ENCODE results near the gene RGS10. TPM values are rescaled to one million over a fixed set of nuclear protein-coding genes. Genes with fewer than 3 reads are reported as not detected.
A peak's percentile ranks its signal among the peaks of the same experiment; 100 is the strongest.
"Not testable (repeated sequence)": the region's sequence is repeated elsewhere in the genome, so short reads cannot be mapped to it uniquely, and the experiment has no call there.

RGS10 gene
- total RNA-seq, 4 donors from 2014 or later, result 3.0 to 64.2 (median 12.0) TPM

DNA sequence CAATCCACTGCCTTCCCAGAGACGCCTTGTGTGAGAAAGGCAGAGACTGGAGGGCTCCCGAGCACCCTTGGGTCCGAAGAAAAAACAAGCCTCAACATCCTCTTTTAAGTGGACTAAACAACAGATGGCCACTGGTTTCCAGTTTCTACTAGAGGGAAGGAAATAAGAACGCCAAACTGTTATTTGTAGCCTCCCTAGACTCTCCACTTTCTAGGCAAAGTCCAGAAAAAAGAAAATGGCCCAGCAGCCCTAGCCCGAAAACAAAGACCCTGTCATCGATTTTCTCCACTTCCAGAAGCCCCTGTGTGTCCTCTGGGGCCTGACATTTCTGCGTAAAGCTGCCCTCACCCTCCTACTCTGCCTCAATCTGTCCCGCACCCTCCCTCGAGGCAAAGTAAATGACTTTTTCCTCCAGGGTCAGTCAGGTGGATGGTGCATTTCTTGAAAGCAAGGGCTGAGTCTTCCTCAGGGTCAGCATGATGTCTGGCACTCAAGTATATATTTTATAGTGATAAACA is 6.0 kb downstream of the RGS10 start:
- peak overlapping the region in 1 of 4 donors; percentile 0 for H3K4me3 ChIP-seq
- peaks cover 0 to 3% (median 2%) of the 10 kb centered on the region in 3 donors for H3K27me3 ChIP-seq
- in situ Hi-C loops (cut with MboI; ENCODE audit: low sequenced_read_pairs in 4 of 4) (no loop called here), intact Hi-C loops (cut with DNase I; ENCODE audit: low total_unique reads) (no loop called here)
- H3K36me3 ChIP-seq, result no peaks in the 10 kb centered on the region
- peaks cover 18 to 22% of the 10 kb centered on the region in 2 donors for H3K4me1 ChIP-seq
- peak; percentile 7 to 45 for ATAC-seq
- H3K27ac ChIP-seq, result peak overlapping the region; percentile 55 to 62 (median 58)
- no peaks in the 10 kb centered on the region for H3K9me3 ChIP-seq
- no peak for DNase-seq
- TF ChIP-seq, protein P1, sequence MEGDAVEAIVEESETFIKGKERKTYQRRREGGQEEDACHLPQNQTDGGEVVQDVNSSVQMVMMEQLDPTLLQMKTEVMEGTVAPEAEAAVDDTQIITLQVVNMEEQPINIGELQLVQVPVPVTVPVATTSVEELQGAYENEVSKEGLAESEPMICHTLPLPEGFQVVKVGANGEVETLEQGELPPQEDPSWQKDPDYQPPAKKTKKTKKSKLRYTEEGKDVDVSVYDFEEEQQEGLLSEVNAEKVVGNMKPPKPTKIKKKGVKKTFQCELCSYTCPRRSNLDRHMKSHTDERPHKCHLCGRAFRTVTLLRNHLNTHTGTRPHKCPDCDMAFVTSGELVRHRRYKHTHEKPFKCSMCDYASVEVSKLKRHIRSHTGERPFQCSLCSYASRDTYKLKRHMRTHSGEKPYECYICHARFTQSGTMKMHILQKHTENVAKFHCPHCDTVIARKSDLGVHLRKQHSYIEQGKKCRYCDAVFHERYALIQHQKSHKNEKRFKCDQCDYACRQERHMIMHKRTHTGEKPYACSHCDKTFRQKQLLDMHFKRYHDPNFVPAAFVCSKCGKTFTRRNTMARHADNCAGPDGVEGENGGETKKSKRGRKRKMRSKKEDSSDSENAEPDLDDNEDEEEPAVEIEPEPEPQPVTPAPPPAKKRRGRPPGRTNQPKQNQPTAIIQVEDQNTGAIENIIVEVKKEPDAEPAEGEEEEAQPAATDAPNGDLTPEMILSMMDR (IDR thresholded peaks at IDR 0.05 in 4 of 5, conservative IDR thresholded peaks at IDR 0.05 in 1 of 5), result no peak

DNA sequence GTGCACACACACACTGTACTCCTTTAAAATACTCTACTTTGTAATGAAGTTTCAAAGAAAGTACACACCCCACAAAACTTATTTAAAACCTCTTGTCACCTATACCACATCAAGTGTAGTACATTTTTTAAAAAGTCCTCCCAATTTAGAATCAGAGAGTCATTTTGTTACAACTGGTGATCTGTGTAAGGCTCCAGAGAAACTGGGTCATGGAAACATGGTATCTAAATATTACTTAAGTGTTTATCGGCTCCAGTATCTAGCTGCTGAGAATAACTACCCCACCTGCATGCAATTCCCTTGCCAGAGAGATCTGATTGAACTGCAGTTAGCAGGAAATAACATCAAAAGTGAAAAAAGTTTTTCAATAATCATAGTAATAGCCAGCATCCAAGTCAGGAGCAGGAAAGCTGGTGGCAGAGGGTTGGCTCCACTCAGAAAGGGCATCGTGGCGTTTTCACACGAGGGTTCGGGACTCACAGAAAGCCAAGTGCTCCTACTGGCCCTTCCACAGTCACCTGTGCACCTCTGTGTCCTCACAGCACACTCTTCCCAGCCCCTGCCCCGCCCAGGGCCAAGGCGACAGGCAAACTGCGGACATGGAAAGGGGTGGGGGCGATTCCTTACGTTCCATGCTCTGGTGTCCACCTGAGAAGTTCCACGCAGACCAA is 6.5 kb downstream of the RGS10 start:
- TF ChIP-seq, protein P1 (IDR thresholded peaks at IDR 0.05 in 4 of 5, conservative IDR thresholded peaks at IDR 0.05 in 1 of 5), result no peak
- TF ChIP-seq POLR2A (IDR thresholded peaks at IDR 0.05), result no peak
- DNase-seq (no peak), ATAC-seq (peak; percentile 62 to 88)
- Histone ChIP-seq H3K36me3 (no peaks in the 10 kb centered on the region), H3K9me3 (no peaks in the 10 kb centered on the region), H3K4me3 (peak overlapping the region in 1 of 4 donors; percentile 0), H3K27ac (peak overlapping the region; percentile 55 to 62 (median 58)), H3K4me1 (peaks cover 18 to 26% of the 10 kb centered on the region in 2 donors), H3K27me3 (no peaks in the 10 kb centered on the region)
- in situ Hi-C loops (cut with MboI; ENCODE audit: low sequenced_read_pairs in 4 of 4) (no loop called here), intact Hi-C loops (cut with DNase I; ENCODE audit: low total_unique reads) (no loop called here)

DNA sequence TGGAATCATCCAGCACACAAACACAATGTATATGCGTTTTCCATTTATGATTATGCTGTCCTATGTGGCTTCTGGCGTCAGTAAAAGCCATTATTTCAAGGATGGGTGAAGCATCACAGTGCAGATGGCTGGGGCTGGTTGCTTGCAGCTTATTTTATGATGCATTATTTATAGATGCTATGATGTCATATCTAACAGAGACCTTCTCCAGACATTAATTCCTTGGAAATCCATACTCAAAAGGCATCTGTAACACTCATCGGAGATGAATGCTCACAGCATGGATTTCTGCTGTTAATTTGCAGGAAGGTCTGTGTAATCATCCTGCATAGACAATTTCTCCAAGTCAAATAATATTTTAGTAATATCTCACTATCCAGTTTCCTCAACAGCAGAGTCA is 7.2 kb downstream of the RGS10 start:
- TF ChIP-seq POLR2A (IDR thresholded peaks at IDR 0.05), result no peak
- TF ChIP-seq, protein P1 (IDR thresholded peaks at IDR 0.05 in 4 of 5, conservative IDR thresholded peaks at IDR 0.05 in 1 of 5), result no peak
- H3K9me3 ChIP-seq, result no peaks in the 10 kb centered on the region
- no peaks in the 10 kb centered on the region for H3K36me3 ChIP-seq
- no peak for DNase-seq
- no peak overlapping the region for H3K4me3 ChIP-seq
- intact Hi-C loops (cut with DNase I; ENCODE audit: low total_unique reads) (no loop called here), in situ Hi-C loops (cut with MboI; ENCODE audit: low sequenced_read_pairs in 4 of 4) (no loop called here)
- peaks cover 18 to 26% of the 10 kb centered on the region in 2 donors for H3K4me1 ChIP-seq
- ATAC-seq, result no peak
- peak overlapping the region; percentile 55 to 62 (median 58) for H3K27ac ChIP-seq
- no peaks in the 10 kb centered on the region for H3K27me3 ChIP-seq

DNA sequence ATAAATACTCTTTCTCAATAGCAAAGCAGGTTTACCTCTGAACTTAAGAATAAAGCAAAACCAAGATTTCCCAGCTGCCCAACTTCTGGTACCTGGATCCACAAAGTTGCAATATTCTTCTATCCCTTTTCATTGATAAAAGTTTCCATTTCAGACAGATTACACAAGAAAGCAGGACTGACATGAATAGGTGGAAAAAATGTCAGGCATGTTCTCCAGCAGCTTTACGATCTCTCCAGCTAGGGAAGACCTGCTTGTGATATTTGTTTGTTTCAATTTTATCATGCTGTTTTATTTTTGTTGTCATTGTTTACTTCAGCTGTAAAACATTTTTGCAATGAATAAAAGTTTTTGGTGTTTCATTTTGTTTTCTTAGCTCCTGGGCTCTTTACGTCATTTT is 9.0 kb downstream of the RGS10 start:
- in situ Hi-C loops (cut with MboI; ENCODE audit: low sequenced_read_pairs in 4 of 4), result no loop called here
- intact Hi-C loops (cut with DNase I; ENCODE audit: low total_unique reads), result no loop called here
- H3K4me3 ChIP-seq, result no peak overlapping the region
- DNase-seq (no peak), ATAC-seq (no peak)
- TF ChIP-seq POLR2A (IDR thresholded peaks at IDR 0.05), result no peak
- TF ChIP-seq, protein P1 (IDR thresholded peaks at IDR 0.05 in 4 of 5, conservative IDR thresholded peaks at IDR 0.05 in 1 of 5), result no peak
- no peaks in the 10 kb centered on the region for H3K36me3 ChIP-seq
- H3K4me1 ChIP-seq, result peaks cover 18 to 26% of the 10 kb centered on the region in 2 donors
- no peaks in the 10 kb centered on the region for H3K27me3 ChIP-seq
- H3K9me3 ChIP-seq, result no peaks in the 10 kb centered on the region
- no peak overlapping the region for H3K27ac ChIP-seq

DNA sequence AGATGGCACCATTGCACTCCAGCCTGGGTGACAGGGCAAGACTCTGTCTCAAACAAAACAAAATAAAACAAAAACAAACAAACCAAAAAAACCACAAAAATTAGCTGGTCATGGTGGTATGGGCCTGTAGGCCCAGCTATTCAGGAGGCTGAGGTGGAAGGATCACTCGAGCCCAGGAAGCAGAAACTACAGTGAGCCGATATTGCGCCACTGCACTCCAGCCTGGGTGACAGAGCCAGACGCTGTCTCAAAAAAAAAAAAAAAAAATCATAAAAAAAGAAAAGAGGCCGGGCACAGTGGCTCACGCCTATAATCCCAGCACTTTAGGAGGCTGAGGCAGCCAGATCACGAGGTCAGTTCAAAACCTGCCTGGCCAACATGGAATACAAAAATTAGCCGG is 9.7 kb downstream of the RGS10 start:
- H3K27me3 ChIP-seq; in situ Hi-C loops (cut with MboI; ENCODE audit: low sequenced_read_pairs in 4 of 4); ATAC-seq; H3K36me3 ChIP-seq; H3K27ac ChIP-seq; DNase-seq; H3K4me3 ChIP-seq; intact Hi-C loops (cut with DNase I; ENCODE audit: low total_unique reads); H3K9me3 ChIP-seq: not testable (repeated sequence)
- peaks cover 18 to 26% of the 10 kb centered on the region in 2 donors for H3K4me1 ChIP-seq

DNA sequence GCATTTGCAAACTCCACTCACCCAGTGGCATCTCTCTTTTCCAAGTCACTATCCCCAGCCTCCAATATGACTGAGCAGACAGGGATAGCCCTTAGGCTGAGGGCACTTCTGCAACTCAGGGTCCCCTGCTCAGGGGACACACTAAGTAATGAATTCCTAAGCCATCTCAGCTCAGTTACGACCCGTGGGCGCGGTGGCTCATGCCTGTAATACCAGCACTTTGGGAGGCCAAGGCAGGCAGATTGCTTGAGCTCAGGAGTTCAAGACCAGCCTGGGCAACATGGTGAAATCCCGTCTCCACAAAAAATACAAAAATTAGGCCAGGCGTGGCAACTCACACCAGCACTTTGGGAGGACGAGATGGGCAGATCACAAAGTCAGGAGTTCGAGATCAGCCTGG is 10.3 kb downstream of the RGS10 start:
- in situ Hi-C loops (cut with MboI; ENCODE audit: low sequenced_read_pairs in 4 of 4); H3K9me3 ChIP-seq; H3K36me3 ChIP-seq; H3K27ac ChIP-seq; H3K4me3 ChIP-seq; ATAC-seq; H3K27me3 ChIP-seq; DNase-seq; intact Hi-C loops (cut with DNase I; ENCODE audit: low total_unique reads): not testable (repeated sequence)
- peaks cover 18 to 26% of the 10 kb centered on the region in 2 donors for H3K4me1 ChIP-seq
